Thyroid gland (tissue), 4 donors: ENCODE results near the gene CREB5.

ENCODE experiments used
- CTCF ChIP-seq, 6 experiments: fragments of 200-600 bp in 3 of 6; fragments of 450-650 bp in 3 of 6; sonication (generic) in 3 of 6; IDR thresholded peaks; one replicate each; pipeline ENCODE4 v1.5.1; 2016 to 2019; ENCODE audit warnings: antibody characterized with exemption in 6 of 6, mild to moderate bottlenecking in 2 of 6, inconsistent platforms in 1 of 6, moderate library complexity in 1 of 6
- POLR2A ChIP-seq, 2 donors: fragments of 450-650 bp; IDR thresholded peaks; one replicate each; pipeline ENCODE4 v1.6.1; 2017; ENCODE audit warnings: antibody characterized with exemption in 2 of 2, mild to moderate bottlenecking in 2 of 2, moderate library complexity in 1 of 2

GRCh38 chr7:28470344-28470743 lies 58.0 kb downstream of the CREB5 start:
- TF ChIP-seq POLR2A (IDR thresholded peaks at IDR 0.05) = no peak
- TF ChIP-seq CTCF (IDR thresholded peaks at IDR 0.05) = no peak
